ENCODE data around the gene PEX3.

DNA sequence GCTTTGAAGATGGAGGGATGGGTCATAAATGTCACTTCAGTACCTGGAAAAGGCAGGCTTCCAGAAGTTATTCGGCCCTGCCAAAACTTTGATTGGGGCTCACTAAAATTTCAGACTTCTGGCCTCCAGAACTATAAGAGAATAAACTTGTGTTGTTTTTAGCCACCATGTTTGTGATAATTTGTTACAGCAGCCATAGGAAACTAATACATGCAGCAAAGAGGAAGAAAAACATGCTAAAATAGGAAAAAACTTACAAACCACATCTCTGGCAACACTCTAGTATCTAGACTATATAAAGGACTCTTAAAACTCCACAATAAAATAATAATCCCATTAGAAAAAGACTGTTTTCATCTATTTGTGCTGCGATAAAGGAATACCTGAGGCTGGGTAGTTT is 9.6 kb upstream of the PEX3 start:
- TF ChIP-seq, protein P1, sequence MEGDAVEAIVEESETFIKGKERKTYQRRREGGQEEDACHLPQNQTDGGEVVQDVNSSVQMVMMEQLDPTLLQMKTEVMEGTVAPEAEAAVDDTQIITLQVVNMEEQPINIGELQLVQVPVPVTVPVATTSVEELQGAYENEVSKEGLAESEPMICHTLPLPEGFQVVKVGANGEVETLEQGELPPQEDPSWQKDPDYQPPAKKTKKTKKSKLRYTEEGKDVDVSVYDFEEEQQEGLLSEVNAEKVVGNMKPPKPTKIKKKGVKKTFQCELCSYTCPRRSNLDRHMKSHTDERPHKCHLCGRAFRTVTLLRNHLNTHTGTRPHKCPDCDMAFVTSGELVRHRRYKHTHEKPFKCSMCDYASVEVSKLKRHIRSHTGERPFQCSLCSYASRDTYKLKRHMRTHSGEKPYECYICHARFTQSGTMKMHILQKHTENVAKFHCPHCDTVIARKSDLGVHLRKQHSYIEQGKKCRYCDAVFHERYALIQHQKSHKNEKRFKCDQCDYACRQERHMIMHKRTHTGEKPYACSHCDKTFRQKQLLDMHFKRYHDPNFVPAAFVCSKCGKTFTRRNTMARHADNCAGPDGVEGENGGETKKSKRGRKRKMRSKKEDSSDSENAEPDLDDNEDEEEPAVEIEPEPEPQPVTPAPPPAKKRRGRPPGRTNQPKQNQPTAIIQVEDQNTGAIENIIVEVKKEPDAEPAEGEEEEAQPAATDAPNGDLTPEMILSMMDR (IDR thresholded peaks at IDR 0.05; ENCODE audit: borderline replicate concordance, extremely low read depth, low read length, poor library complexity, severe bottlenecking) = no peak
- TF ChIP-seq EZH2 (IDR thresholded peaks at IDR 0.05; ENCODE audit: borderline replicate concordance, low read depth, low read length, severe bottlenecking) = no peak

Data from DND-41 (cell line).